GM21360 (cell line): ENCODE data around the gene KCNT1.

ENCODE experiments used
- ATAC-seq: cut with Tn5 transposase; IDR thresholded peaks from one replicate; pipeline ENCODE4 v1.9.1; 2021; ENCODE audit warnings: mild to moderate bottlenecking, moderate library complexity; ENCODE audit not compliant: unreplicated experiment

The KCNT1 gene

GRCh38 chr9:135722365-135722764 lies 20.4 kb downstream of the KCNT1 start:
- no peak for ATAC-seq

GRCh38 chr9:135724186-135724787 lies 22.3 kb downstream of the KCNT1 start:
- no peak for ATAC-seq

- ATAC-seq: no peak
Measured at GRCh38 chr9:135726138-135726853, 24.3 kb downstream of the KCNT1 start.

GRCh38 chr9:135727257-135727875 lies 25.4 kb downstream of the KCNT1 start:
- no peak for ATAC-seq

- no peak for ATAC-seq
Measured at GRCh38 chr9:135728436-135729110, 26.6 kb downstream of the KCNT1 start.

GRCh38 chr9:135729480-135729879 lies 27.5 kb downstream of the KCNT1 start:
- no peak for ATAC-seq

GRCh38 chr9:135731454-135731853 lies 29.5 kb downstream of the KCNT1 start:
- ATAC-seq: no peak

- no peak for ATAC-seq
Measured at GRCh38 chr9:135732569-135733257, 30.7 kb downstream of the KCNT1 start.

GRCh38 chr9:135734616-135735144 lies 32.7 kb downstream of the KCNT1 start:
- no peak for ATAC-seq

- no peak for ATAC-seq
Measured at GRCh38 chr9:135736272-135736978, 34.4 kb downstream of the KCNT1 start.

GRCh38 chr9:135736979-135737839 lies 35.2 kb downstream of the KCNT1 start:
- ATAC-seq: no peak

GRCh38 chr9:135737840-135738521 lies 36.0 kb downstream of the KCNT1 start:
- ATAC-seq: no peak

GRCh38 chr9:135739271-135740220 lies 37.6 kb downstream of the KCNT1 start:
- no peak for ATAC-seq

- ATAC-seq: no peak
Measured at GRCh38 chr9:135741276-135742219, 39.6 kb downstream of the KCNT1 start.

- ATAC-seq: no peak
Measured at GRCh38 chr9:135743021-135743420, 41.0 kb downstream of the KCNT1 start.

- ATAC-seq: no peak
Measured at GRCh38 chr9:135743546-135744332, 41.8 kb downstream of the KCNT1 start.
